Activated T-cell treated with anti-CD3 and anti-CD28 coated beads for 48 hours (primary cell): Measurements from ENCODE around the gene SLC33A1.
A peak's percentile ranks its signal among the peaks of the same experiment; 100 is the strongest.
"Not testable (repeated sequence)": the region's sequence is repeated elsewhere in the genome, so short reads cannot be mapped to it uniquely, and the experiment has no call there.

Source experiments
- DNase-seq: peaks from one replicate; pipeline ENCODE4 v3.0.0-alpha.2; 2020; ENCODE audit warnings: low read depth

The SLC33A1 gene

DNA sequence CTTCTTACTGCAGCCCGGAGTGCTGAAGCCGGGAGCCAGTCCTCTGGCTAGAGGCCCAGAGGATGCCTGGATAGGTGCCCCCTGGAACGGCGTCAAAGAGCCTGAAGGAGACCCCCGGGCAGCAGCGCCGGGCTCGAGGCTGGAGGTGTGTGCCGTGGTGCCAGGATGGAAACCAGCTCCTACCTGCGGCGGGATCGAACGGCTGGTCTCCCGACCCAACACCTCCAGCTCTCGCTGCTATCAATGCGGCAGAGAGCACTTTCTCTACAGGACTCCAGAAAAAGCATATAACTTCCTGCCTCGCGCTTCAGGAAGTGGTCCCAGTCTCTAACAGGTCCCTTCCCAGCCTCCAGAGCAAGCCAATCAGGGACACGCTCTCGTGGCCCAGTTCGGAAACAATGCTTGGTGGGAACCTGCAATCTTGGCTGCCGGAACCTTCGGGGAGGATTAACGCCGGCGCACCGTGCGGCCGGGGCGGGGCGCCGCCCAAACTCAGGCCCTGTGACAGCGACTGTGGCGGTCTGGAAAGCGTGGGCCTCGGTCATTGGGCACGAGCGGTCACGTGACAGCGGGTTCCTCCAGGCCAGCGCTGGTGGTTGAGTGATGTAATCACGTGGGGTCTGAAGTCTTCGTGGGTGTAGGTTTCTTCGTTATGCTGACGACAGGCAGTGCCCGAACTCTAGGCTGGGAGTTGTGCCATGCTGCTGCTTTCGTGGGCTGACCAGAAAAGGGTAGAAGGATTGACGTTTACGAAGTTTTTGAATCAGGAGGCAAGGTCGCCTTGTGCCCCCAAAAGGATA lies at the start of gene SLC33A1:
SLC33A1 (minus strand) TSS at position 287 of the 800 bp plus-strand sequence. CDS start 430 bp downstream, outside the sequence.
- peak; percentile 98 for DNase-seq

DNA sequence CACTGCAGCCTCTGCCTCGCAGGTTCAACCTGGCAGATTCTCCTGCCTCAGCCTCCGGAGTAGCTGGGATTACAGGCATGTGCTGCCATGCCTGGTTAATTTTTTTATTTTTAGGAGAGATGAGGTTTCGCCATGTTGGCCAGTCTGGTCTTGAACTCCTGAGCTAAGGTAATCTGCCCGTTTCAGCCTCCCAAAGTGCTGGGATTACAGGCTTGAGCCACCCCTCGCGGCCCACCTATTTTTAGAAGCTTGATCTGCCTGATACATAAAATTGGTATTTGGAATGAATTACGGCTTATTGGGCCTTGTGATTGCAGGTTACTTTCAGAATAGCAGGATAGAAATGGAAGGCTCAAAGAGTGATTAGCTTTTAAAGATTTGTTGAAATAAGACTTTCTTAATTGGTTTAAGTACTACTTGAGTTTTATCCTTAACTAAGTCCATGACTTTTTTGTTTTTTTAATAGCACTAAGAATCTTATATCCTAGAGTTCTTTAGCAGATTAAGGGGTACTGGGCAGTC lies 41.2 kb upstream of the SLC33A1 start:
- DNase-seq: no peak

DNA sequence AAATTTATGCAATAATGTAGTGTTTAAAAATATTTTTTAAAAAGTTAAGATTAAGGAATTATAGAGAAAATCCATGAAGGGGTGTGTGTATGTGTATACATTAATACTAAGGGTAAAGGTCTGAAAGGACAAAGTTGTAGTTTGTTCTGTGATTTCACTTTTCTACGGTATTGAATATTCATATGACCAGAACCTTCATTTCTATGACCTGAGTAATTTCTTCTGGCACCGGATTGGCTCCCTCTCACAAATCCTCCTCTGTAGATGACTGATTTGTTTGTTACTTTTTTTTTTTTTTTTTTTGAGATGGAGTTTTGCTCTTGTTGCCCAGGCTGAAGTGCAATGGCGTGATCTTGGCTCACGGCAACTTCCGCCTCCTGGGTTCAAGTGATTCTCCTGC lies 37.1 kb upstream of the SLC33A1 start:
- DNase-seq: no peak

GRCh38 chr3:155890671-155891190 lies 36.5 kb upstream of the SLC33A1 start:
- no peak for DNase-seq

DNA sequence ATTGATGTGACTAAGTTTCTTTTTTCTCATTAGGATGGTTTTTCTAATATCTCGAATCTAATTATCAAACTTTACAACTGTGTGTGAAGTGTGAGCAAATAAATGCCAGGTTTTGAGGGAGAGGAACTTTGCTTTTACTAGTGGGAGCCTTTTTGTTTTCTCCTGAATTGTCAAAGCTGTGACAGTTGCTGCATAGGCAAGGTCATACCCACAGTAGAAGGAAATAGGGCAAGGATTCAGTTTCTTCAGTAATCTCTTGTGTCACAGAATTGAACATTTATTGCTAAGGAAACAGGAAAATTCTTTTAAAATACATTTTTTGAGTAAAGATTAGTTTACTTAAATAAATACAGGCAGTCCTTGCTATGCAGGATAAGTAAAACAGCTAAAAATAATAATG lies 35.7 kb upstream of the SLC33A1 start:
- no peak for DNase-seq

DNA sequence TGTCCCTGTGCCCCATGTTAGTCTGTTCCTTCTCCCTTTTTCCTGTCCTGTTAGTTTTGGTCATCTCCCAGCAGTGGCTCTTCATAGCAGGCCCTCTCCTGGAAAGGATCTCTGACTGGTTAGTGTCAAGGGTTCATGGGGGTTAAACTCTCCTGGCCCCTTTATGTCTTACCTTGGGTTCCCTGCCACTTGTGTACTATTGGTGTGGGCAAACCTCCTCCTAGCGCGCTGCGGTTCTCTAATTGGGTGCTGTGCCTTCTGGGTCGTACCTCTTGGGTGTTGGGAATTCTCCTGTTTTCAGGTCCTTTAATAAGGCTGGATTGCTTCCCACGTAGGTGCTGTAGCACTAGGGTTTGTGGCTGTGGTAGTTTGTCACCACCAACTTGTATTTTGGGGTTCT lies 35.0 kb upstream of the SLC33A1 start:
- DNase-seq: no peak

DNA sequence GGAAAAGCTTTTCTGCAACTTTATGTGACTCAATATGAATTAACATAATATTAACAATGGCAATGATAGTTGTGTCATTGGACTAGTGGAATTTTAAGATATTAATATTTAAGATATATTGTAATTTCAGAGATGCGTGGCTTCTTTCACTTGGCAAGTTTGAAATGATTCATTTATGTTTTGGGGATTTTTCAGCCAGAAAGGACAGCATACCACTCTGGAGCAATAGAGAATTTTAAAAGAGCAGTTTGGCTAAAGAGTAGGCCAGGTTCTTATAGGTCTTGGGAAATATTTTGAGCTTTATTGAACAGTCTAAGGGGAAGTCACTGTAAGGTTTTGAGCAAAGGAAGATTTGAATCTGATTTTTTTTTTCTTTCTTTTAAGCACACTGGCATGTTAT lies 32.7 kb upstream of the SLC33A1 start:
- DNase-seq: no peak

DNA sequence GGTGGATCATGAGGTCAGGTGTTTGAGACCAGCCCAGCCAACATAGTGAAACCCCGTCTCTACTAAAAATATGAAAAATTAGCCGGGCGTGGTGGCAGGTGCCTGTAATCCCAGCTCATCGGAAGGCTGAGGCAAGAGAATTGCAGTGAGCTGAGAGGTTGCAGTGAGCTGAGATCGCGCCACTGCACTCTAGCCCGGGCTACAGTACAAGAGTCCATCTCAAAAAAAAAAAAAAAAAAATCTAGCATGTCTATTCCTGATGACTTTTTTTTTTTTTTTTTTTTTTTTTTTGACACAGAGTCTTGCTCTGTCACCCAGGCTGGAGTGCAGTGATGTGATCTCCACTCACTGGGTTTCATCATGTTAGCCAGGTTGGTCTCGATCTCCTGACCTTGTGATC lies 32.1 kb upstream of the SLC33A1 start:
- DNase-seq: not testable (repeated sequence)

DNA sequence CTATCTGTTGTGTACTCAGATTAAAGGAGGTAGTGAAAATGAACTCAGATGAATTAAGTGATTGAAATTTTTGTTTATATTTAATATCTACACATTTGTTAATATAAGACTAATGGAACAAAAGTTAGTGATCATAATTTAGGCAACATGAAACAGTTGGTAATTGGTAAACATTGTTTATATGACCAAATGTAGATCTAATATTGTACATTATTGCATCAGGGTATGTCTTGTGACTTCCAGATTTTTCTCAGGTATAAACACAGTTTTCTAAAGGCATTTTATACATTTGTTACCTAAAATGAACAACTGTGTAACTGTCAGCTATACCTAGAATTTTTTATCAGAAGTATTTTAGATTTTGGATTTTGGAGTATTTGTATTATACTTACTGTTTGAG lies 31.1 kb upstream of the SLC33A1 start:
- no peak for DNase-seq

DNA sequence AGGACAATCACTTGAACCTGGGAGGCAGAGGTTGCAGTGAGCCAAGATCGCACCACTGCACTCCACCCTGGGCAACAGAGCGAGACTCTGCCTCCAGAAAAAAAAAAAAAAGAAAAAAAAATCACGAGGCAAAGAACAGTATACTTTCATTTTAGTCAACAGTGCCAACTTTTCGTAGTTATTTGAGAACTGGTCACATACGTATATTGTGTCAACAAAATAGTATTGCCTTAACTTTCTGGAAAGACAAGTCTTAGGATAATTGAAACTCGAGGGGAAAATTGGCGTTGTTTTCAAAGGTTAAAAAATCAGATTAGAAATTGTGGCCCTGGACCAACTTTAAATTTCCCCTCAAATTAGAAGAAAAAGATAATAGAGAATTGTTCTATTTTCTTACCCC lies 30.1 kb upstream of the SLC33A1 start:
- no peak for DNase-seq

- DNase-seq: no peak
These were observed 26.1 kb upstream of the SLC33A1 start for GRCh38 chr3:155880286-155880685.

DNA sequence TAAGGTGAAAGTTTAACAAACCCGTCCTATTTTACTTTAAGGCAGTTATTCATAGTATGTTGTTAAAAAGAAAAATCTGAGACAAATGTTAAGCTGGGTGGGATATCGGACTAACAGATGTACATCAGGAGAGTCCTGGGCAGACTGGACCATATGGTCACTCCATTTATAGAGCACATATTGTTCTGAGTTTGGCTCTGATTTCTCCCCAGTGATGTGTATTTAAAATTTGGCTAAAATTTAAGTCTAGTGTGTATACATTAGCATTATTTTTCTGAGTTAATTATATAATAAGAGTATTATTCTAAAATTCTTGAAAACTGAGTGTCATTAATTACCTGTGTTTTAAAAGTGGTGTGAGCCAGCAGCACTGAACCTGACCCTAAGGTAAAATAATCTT lies 22.3 kb upstream of the SLC33A1 start:
- no peak for DNase-seq

DNA sequence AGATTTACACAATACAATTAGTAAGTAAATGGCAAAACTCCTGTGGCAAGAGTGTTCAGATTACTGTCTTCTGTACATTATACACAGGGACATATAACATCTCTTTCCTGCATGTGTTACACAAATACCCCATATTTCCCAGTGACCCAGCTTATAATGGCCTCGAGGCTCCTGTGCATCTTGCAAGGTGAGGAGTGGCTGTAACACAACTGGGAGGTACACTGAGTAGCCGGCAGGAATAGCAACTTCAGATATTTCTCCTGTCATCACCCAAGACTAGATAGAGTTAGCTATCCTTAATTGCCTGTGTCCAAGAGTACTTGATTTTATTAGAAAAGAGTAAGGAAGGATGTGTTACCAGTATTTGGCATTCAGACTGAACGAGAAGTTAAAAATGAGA lies 21.8 kb upstream of the SLC33A1 start:
- no peak for DNase-seq

DNA sequence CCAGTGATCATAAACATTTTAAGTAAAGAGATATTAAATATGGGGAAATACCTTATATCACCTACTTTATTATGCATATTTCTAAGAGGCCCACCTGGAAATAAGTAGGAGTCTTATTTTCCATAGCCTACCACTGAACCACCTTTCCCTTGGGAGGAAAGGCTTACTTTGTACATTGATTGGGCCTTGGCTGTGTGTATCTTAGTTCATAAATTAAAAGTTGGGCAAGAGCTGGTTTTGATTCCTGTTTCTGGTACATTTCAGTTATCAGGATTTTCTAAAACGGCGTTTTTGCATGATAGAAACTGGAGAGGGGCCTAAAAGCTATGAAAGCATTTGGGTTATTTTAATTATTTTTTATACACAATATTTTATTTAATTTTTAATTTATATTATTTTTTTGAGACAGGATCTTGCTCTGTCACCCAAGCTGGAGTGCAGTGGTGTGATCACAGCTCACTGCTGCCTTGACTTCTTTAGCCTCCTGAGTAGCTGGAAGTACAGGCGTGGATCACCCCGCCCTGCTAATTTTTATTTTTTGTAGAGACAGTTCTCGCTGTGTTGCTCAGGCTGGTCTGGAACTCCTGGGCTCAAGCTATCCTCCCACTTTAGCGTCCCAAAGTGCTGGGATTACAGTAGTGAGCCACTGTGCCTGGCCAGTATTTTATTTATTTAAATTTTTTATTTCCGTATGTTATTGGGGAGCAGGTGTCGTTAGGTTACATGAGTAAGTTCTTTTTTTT lies 18.8 kb upstream of the SLC33A1 start:
- DNase-seq: no peak

- DNase-seq: no peak
These were observed 17.5 kb upstream of the SLC33A1 start for GRCh38 chr3:155871746-155872158.

DNA sequence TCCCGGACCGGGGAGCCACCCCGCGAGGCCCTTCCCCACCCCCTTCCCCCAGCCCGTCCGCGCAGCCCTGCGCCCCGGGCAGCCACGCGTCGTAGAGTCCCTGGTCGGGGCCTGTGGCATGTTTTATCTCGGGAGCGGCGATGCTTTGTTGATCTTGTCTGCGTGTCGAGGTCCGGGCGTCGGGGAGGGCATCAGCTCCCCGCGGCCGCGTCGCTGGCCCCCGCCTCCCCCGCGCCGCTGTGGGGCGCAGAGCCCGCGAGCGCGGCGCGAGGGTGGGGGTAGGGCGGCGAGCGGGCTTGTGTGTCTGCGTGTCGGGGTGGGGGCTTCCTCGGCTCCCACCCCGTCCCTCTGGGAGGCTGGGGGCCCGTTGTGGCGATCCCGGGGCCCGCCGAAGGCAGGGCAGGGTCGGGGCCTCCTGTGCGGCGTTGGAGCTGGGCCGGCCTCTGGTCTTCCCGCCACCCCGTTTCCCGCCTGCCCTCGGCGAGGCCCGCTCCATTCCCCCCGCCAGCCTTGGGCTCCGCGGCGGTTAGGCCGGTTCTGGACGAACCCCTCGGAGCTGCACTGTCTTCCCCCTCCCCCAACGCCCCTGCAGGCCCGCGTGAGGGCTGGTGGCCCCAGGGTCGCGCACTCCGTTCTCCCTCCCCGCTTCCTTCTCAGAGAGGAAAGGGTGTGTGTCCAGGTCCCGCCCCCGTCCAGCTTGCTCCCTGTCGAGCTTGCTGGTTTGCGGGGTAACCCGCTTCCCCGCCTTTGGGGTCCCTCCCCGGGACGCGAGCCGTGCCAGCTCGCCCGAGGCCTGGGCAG lies 16.9 kb upstream of the SLC33A1 start:
- DNase-seq: peak; percentile 34

- DNase-seq: peak; percentile 99
These were observed 16.1 kb upstream of the SLC33A1 start, which contains the start of gene GMPS for GRCh38 chr3:155870133-155870944. GMPS (plus strand) TSS chr3:155870650; CDS start chr3:155870871, 221 bp downstream.

DNA sequence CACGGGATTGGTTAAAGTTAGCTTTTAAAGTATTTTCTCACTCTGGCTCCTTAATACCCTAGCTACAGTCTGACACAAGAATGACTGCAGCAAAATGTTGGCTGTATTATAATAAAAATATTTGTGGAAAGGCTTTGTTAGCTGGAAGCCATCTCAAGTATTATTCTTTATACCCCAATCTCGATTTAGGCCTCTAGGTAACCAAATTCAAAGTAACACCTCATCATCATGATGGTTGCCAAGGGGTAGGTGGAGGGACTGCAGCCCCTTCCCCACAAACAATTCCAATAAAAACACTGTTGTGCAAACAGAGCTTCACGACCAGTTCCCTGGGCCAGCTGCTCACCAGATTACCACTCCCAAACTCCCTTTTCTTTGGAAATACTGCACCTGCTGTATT lies 15.5 kb upstream of the SLC33A1 start:
- DNase-seq: no peak

- DNase-seq: no peak
These were observed 9.0 kb upstream of the SLC33A1 start for GRCh38 chr3:155863072-155863784.

DNA sequence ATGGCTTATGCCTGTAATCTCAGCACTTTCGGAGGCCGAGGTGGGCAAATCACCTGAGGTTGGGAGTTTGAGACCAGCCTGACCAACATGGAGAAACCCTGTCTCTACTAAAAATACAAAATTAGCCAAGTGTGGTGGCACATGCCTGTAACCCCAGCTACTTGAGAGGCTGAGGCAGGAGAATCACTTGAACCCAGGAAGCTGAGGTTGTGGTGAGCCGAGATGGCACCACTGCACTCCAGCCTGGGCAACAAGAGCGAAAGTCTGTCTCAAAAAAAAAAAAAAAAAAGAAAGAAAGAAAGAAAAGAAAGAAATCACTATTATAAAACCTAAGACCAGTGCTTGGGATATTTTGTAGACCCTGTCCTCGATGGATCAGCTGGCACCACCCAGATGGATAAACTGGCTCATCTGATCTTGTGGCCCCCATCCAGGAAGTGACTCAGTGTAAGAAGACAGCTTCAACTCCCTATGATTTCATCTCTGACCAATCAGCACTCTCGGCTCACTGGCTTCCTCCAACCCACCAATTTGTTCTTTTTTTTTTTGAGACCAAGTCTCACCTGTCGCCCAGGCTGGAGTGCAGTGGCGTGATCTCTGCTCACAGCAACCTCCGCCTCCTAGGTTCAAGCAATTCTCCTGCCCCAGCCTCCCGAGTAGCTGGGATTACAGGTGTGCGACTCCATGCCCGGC lies 8.2 kb upstream of the SLC33A1 start:
- peak; percentile 29 for DNase-seq
